Spleen (tissue), 11 donors: ENCODE measurements around the gene KDM3B. TPM values are rescaled to one million over a fixed set of nuclear protein-coding genes. Genes with fewer than 3 reads are reported as not detected.
"Not testable (repeated sequence)": the region's sequence is repeated elsewhere in the genome, so short reads cannot be mapped to it uniquely, and the experiment has no call there.

Experiments used
- DNase-seq: peaks from one replicate; pipeline ENCODE4 v3.0.0-alpha.2; 2020
- H3K27ac ChIP-seq, 8 donors: fragments of 200-600 bp; sonication (generic) in 7 of 8; 1 replicate in 4 of 8; 2 replicates in 4 of 8; pipeline versions ENCODE4 v1.5.0 to v1.8.0; 2016 to 2021; ENCODE audit warnings: inconsistent platforms in 4 of 8, mild to moderate bottlenecking in 4 of 8, moderate library complexity in 1 of 8
- H3K27me3 ChIP-seq, 7 donors: fragments of 200-600 bp; sonication (generic) in 6 of 7; replicated peaks in 1 of 7; 1 replicate in 4 of 7; 2 replicates in 3 of 7; pipeline versions ENCODE4 v1.5.0 to v1.8.0; 2016 to 2021; ENCODE audit warnings: inconsistent platforms in 3 of 7, mild to moderate bottlenecking in 1 of 7
- H3K36me3 ChIP-seq, 6 donors: fragments of 200-600 bp; sonication (generic) in 5 of 6; 1 replicate in 4 of 6; 2 replicates in 2 of 6; pipeline versions ENCODE4 v1.5.0 to v1.8.0; 2016 to 2021; ENCODE audit warnings: inconsistent platforms in 2 of 6
- H3K4me1 ChIP-seq, 6 donors: fragments of 200-600 bp; sonication (generic) in 5 of 6; 1 replicate in 3 of 6; 2 replicates in 3 of 6; pipeline versions ENCODE4 v1.5.0 to v1.8.0; 2016 to 2021; ENCODE audit warnings: inconsistent platforms in 3 of 6
- H3K4me3 ChIP-seq, 8 donors: fragments of 200-600 bp; sonication (generic) in 7 of 8; 1 replicate in 4 of 8; 2 replicates in 4 of 8; pipeline versions ENCODE4 v1.5.0 to v1.8.0; 2016 to 2021; ENCODE audit warnings: inconsistent platforms in 4 of 8, mild to moderate bottlenecking in 4 of 8, moderate library complexity in 2 of 8
- H3K9me3 ChIP-seq, 8 donors: fragments of 200-600 bp; sonication (generic) in 7 of 8; 1 replicate in 4 of 8; 2 replicates in 4 of 8; pipeline versions ENCODE4 v1.5.0 to v1.8.0; 2016 to 2021; ENCODE audit warnings: inconsistent platforms in 4 of 8
- CTCF ChIP-seq, 11 experiments: fragments of 200-600 bp in 7 of 11; fragments of 450-650 bp in 4 of 11; sonication (generic) in 4 of 11; IDR thresholded peaks in 8 of 11; conservative IDR thresholded peaks in 3 of 11; 1 replicate in 7 of 11; 2 replicates in 4 of 11; pipeline versions ENCODE4 v1.4.0 to v1.8.0; 2016 to 2021; ENCODE audit warnings: antibody characterized with exemption in 11 of 11, inconsistent platforms in 4 of 11, mild to moderate bottlenecking in 1 of 11
- POLR2A ChIP-seq, 3 donors: fragments of 450-650 bp; IDR thresholded peaks; one replicate each; pipeline ENCODE4 v1.5.1; 2017; ENCODE audit warnings: antibody characterized with exemption in 3 of 3, mild to moderate bottlenecking in 1 of 3
- POLR2AphosphoS5 ChIP-seq, 3 donors: sonication (generic); formaldehyde crosslinking; IDR thresholded peaks; one replicate each; pipeline ENCODE4 v1.5.1; 2017; ENCODE audit warnings: antibody characterized with exemption in 3 of 3
- WGBS, 5 donors: extraction: QIAGEN DNeasy Blood & Tissue Kit in 3 of 5; methylation state at CpG; one replicate each; pipeline versions ENCODE4 v1.1.5 to v1.1.7; 2013 to 2018; 5-methylcytosine and 5-hydroxymethylcytosine counted together
- intact Hi-C: fragments of 100-400 bp; cut with DNase I; formaldehyde crosslinking; loops from one replicate; pipeline ENCODE4 v1.15.0; 2023; ENCODE audit warnings: low total_unique reads
- polyA plus RNA-seq, 3 donors: library from polyadenylated mRNA; stranded (reverse); fragments of 200-250 nt; gene quantifications; one replicate each; pipeline ENCODE4 v1.2.1, GENCODE V29; 2013
- small RNA-seq, 4 donors: library from RNA; depleted of rRNA; stranded (forward); fragments of <200 nt; gene quantifications; one replicate each; pipeline ENCODE3, GENCODE V24; 2016
- total RNA-seq, 7 donors: library from RNA; depleted of rRNA in 3 of 7; stranded (reverse); fragments of >200 nt in 3 of 7; fragmentation: NEBNext Ultra II Directional in 4 of 7; extraction: Animal tissue kit (Norgen Biotek cat#: 25700) in 4 of 7; gene quantifications; one replicate each; pipeline versions ENCODE4 v1.1.0 to v1.2.1, GENCODE V29; 2016 to 2021
- donor health status: healthy with polysubstance abuse.
- donor health status: DM: no; HTN: no; CAD: no; lungs with moderate emphysema.
- donor health status: DM: no; HTN: no; CAD: no.
- donor health status: Bipolar disorder and iron deficiency.
- donor health status: healthy.
- donor health status: DM: no; HTN: no; CAD: no.
- donor health status: DM: yes; HTN: yes; CAD: no.

Gene KDM3B
- total and polyA plus RNA-seq, 10 donors = 21.6 to 90.6 (median 75.1) TPM

- Histone ChIP-seq H3K27me3 (peaks cover 0 to 8% (median 0%) of the 10 kb centered on the region in 7 donors), H3K27ac (no peak overlapping the region), H3K4me1 (peaks cover 0 to 12% (median 5%) of the 10 kb centered on the region in 6 donors), H3K36me3 (peaks cover 0 to 8% (median 0%) of the 10 kb centered on the region in 6 donors), H3K9me3 (no peaks in the 10 kb centered on the region), H3K4me3 (no peak overlapping the region)
- no peak for DNase-seq
- 57 to 68% (median 66%) methylated on average over 6 of the region's 6 CpGs for WGBS, 5 donors
- intact Hi-C loops = no loop called here
- TF ChIP-seq POLR2A (IDR thresholded peaks at IDR 0.05) = no peak
- no peak for TF ChIP-seq CTCF (IDR thresholded peaks at IDR 0.05 in 8 of 11, conservative IDR thresholded peaks at IDR 0.05 in 3 of 11)
- TF ChIP-seq POLR2AphosphoS5 (IDR thresholded peaks at IDR 0.05) = no peak
Measured at GRCh38 chr5:138472353-138472752, 119.9 kb downstream of the KDM3B start.

GRCh38 chr5:138473151-138473550 is 120.7 kb downstream of the KDM3B start:
- H3K4me1 ChIP-seq, intact Hi-C loops, H3K27me3 ChIP-seq, H3K4me3 ChIP-seq, H3K9me3 ChIP-seq, H3K36me3 ChIP-seq, H3K27ac ChIP-seq, DNase-seq: not testable (repeated sequence)
- whole genome bisulfite sequencing, 5 donors = 89 to 96% (median 93%) methylated on average over 5 of the region's 5 CpGs

- Histone ChIP-seq H3K27ac (no peak overlapping the region), H3K27me3 (peaks cover 0 to 8% (median 0%) of the 10 kb centered on the region in 7 donors), H3K36me3 (no peaks in the 10 kb centered on the region), H3K9me3 (no peaks in the 10 kb centered on the region), H3K4me1 (no peaks in the 10 kb centered on the region), H3K4me3 (no peak overlapping the region)
- no peak for DNase-seq
- intact Hi-C loops = no loop called here
- TF ChIP-seq POLR2AphosphoS5 (IDR thresholded peaks at IDR 0.05) (no peak), CTCF (IDR thresholded peaks at IDR 0.05 in 8 of 11, conservative IDR thresholded peaks at IDR 0.05 in 3 of 11) (no peak), POLR2A (IDR thresholded peaks at IDR 0.05) (no peak)
- 87 to 94% (median 90%) methylated on average over 7 of the region's 7 CpGs for WGBS, 5 donors
Measured at GRCh38 chr5:138476918-138477317, 124.4 kb downstream of the KDM3B start.

- no peak for TF ChIP-seq POLR2A (IDR thresholded peaks at IDR 0.05)
- TF ChIP-seq POLR2AphosphoS5 (IDR thresholded peaks at IDR 0.05) = no peak
- TF ChIP-seq CTCF (IDR thresholded peaks at IDR 0.05 in 8 of 11, conservative IDR thresholded peaks at IDR 0.05 in 3 of 11) = no peak
- H3K27ac ChIP-seq = no peak overlapping the region
- H3K27me3 ChIP-seq = no peaks in the 10 kb centered on the region
- intact Hi-C loops = no loop called here
- WGBS, 5 donors = 48 to 70% (median 62%) methylated on average over 4 of the region's 4 CpGs
- no peak for DNase-seq
- H3K9me3 ChIP-seq = no peaks in the 10 kb centered on the region
- H3K36me3 ChIP-seq = no peaks in the 10 kb centered on the region
- H3K4me1 ChIP-seq = peaks cover 0 to 7% (median 0%) of the 10 kb centered on the region in 6 donors
- no peak overlapping the region for H3K4me3 ChIP-seq
Measured at GRCh38 chr5:138482638-138483037, 130.2 kb downstream of the KDM3B start.

Small RNA genes within 50 kb of the gene (small RNA-seq; reads per million reads assigned to genes)
- gene AC113403.1 = 0 reads per million in 4 donors

Other genes starting within 250 kb of the KDM3B start
- gene NME5, start 213.3 kb upstream of the KDM3B start, total RNA-seq = 1 to 10 TPM in 2 of 7 donors, under 1 TPM in 1, not detected in 4; 0.55 to 1.3 (median 1.1) TPM
- gene NME5, start 213.3 kb upstream of the KDM3B start, polyA plus RNA-seq = under 1 TPM; 0.13 to 0.47 (median 0.43) TPM
- 10 to 100 TPM; 49.0 to 78.6 (median 57.5) TPM for gene BRD8, start 174.1 kb upstream of the KDM3B start, total RNA-seq
- gene BRD8, start 174.1 kb upstream of the KDM3B start, polyA plus RNA-seq = 10 to 100 TPM; 20.5 to 41.8 (median 31.8) TPM
- gene KIF20A, start 173.6 kb upstream of the KDM3B start, total RNA-seq = 1 to 10 TPM; 1.5 to 5.9 (median 3.2) TPM
- gene KIF20A, start 173.6 kb upstream of the KDM3B start, polyA plus RNA-seq = 1 to 10 TPM in 2 of 3 donors, under 1 TPM in 1; 0.83 to 4.9 (median 1.2) TPM
- 10 to 100 TPM; 21.0 to 28.6 (median 23.3) TPM for gene CDC23, start 139.4 kb upstream of the KDM3B start, total RNA-seq
- 10 to 100 TPM in 2 of 3 donors, 1 to 10 TPM in 1; 8.7 to 14.0 (median 12.2) TPM for gene CDC23, start 139.4 kb upstream of the KDM3B start, polyA plus RNA-seq
- not detected for gene GFRA3, start 78.1 kb upstream of the KDM3B start, total RNA-seq
- gene GFRA3, start 78.1 kb upstream of the KDM3B start, polyA plus RNA-seq = 1 to 10 TPM in 1 of 3 donors, under 1 TPM in 1, not detected in 1; 0.14 to 1.2 TPM
- gene CDC25C, start 20.9 kb upstream of the KDM3B start, total RNA-seq = 1 to 10 TPM in 3 of 7 donors, under 1 TPM in 4; 0.25 to 6.0 (median 0.89) TPM
- gene CDC25C, start 20.9 kb upstream of the KDM3B start, polyA plus RNA-seq = 1 to 10 TPM in 1 of 3 donors, under 1 TPM in 2; 0.37 to 2.0 (median 0.77) TPM
- 10 to 100 TPM; 28.8 to 42.0 (median 33.7) TPM for gene FAM53C, start 14.4 kb upstream of the KDM3B start, total RNA-seq
- gene FAM53C, start 14.4 kb upstream of the KDM3B start, polyA plus RNA-seq = 10 to 100 TPM in 1 of 3 donors, 1 to 10 TPM in 2; 6.8 to 11.7 (median 7.7) TPM
- under 1 TPM in 5 of 7 donors, not detected in 2; 0.20 to 0.52 (median 0.41) TPM for gene REEP2, start 86.4 kb downstream of the KDM3B start, total RNA-seq
- gene REEP2, start 86.4 kb downstream of the KDM3B start, polyA plus RNA-seq = under 1 TPM; 0.52 to 0.98 (median 0.54) TPM
- 100 to 1,000 TPM in 2 of 7 donors, 10 to 100 TPM in 2, 1 to 10 TPM in 3; 2.8 to 138 (median 13.5) TPM for gene EGR1, start 112.8 kb downstream of the KDM3B start, total RNA-seq
- 10 to 100 TPM in 1 of 3 donors, 1 to 10 TPM in 2; 2.7 to 11.7 (median 5.3) TPM for gene EGR1, start 112.8 kb downstream of the KDM3B start, polyA plus RNA-seq
- gene ETF1, start 190.6 kb downstream of the KDM3B start, total RNA-seq = 10 to 100 TPM; 42.7 to 78.8 (median 56.1) TPM
- 10 to 100 TPM; 21.3 to 35.4 (median 23.3) TPM for gene ETF1, start 190.6 kb downstream of the KDM3B start, polyA plus RNA-seq
- gene HSPA9, start 222.7 kb downstream of the KDM3B start, total RNA-seq = 100 to 1,000 TPM; 108 to 187 (median 158) TPM
- 10 to 100 TPM; 50.4 to 77.7 (median 62.2) TPM for gene HSPA9, start 222.7 kb downstream of the KDM3B start, polyA plus RNA-seq